Measurements from ENCODE around the gene LOXL1. TPM values are rescaled to one million over a fixed set of nuclear protein-coding genes. Genes with fewer than 3 reads are reported as not detected.

Gene LOXL1
- total RNA-seq, 2 donors from 2014 or later, result 20.5 to 22.5 TPM

DNA sequence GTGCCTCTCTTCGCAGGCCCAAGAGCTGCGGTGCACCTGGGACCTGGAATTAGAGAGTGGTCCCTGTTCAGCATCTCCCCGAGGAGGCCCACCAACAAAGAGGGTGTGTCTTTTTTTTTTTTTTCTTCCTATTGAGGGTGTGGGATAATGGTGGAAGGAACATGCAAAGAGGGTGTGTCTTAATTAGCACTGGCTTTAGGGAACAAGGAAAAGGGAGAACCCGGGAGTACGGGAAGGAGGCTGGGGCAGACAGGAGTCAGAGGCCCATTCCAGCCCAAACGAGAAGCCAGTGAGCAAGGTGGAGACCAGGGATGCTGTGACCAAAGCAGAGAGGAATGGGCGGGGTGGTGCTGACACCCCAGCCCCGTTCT is 429 bp upstream of the LOXL1 start:
- TF ChIP-seq POLR2A (IDR thresholded peaks at IDR 0.05) (no peak), POLR2AphosphoS5 (IDR thresholded peaks at IDR 0.05) (no peak)
- TF ChIP-seq, protein P1, sequence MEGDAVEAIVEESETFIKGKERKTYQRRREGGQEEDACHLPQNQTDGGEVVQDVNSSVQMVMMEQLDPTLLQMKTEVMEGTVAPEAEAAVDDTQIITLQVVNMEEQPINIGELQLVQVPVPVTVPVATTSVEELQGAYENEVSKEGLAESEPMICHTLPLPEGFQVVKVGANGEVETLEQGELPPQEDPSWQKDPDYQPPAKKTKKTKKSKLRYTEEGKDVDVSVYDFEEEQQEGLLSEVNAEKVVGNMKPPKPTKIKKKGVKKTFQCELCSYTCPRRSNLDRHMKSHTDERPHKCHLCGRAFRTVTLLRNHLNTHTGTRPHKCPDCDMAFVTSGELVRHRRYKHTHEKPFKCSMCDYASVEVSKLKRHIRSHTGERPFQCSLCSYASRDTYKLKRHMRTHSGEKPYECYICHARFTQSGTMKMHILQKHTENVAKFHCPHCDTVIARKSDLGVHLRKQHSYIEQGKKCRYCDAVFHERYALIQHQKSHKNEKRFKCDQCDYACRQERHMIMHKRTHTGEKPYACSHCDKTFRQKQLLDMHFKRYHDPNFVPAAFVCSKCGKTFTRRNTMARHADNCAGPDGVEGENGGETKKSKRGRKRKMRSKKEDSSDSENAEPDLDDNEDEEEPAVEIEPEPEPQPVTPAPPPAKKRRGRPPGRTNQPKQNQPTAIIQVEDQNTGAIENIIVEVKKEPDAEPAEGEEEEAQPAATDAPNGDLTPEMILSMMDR (IDR thresholded peaks at IDR 0.05), result no peak
- Histone ChIP-seq H3K9me3 (no peaks in the 10 kb centered on the region), H3K4me3 (peak overlapping the region in 1 of 2 donors; percentile 56), H3K27me3 (replicated peaks; ENCODE audit: insufficient read depth) (no peaks in the 10 kb centered on the region), H3K4me1 (replicated peaks) (peaks cover 6% of the 10 kb centered on the region), H3K36me3 (no peaks in the 10 kb centered on the region), H3K27ac (peak overlapping the region; percentile 85 to 88)
- no peak for DNase-seq (ENCODE audit: low spot score)
- intact Hi-C loops (cut with DNase I), result no loop called here
- WGBS, result 44% methylated on average over 8 of the region's 8 CpGs

DNA sequence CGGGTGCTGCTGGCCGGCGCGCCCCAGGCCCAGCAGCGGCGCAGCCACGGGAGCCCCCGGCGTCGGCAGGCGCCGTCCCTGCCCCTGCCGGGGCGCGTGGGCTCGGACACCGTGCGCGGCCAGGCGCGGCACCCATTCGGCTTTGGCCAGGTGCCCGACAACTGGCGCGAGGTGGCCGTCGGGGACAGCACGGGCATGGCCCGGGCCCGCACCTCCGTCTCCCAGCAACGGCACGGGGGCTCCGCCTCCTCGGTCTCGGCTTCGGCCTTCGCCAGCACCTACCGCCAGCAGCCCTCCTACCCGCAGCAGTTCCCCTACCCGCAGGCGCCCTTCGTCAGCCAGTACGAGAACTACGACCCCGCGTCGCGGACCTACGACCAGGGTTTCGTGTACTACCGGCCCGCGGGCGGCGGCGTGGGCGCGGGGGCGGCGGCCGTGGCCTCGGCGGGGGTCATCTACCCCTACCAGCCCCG is 777 bp downstream of the LOXL1 start:
- Histone ChIP-seq H3K27me3 (replicated peaks; ENCODE audit: insufficient read depth) (no peaks in the 10 kb centered on the region), H3K4me3 (peak overlapping the region; percentile 56 to 61), H3K9me3 (no peaks in the 10 kb centered on the region), H3K4me1 (replicated peaks) (peaks cover 6% of the 10 kb centered on the region), H3K27ac (peak overlapping the region; percentile 85 to 88), H3K36me3 (no peaks in the 10 kb centered on the region)
- TF ChIP-seq POLR2A (IDR thresholded peaks at IDR 0.05), result no peak
- TF ChIP-seq, protein P1 (IDR thresholded peaks at IDR 0.05), result no peak
- TF ChIP-seq POLR2AphosphoS5 (IDR thresholded peaks at IDR 0.05), result no peak
- under 1% methylated on average over 25 of the region's 65 CpGs for WGBS
- intact Hi-C loops (cut with DNase I), result no loop called here
- peak; percentile 62 for DNase-seq (ENCODE audit: low spot score)

DNA sequence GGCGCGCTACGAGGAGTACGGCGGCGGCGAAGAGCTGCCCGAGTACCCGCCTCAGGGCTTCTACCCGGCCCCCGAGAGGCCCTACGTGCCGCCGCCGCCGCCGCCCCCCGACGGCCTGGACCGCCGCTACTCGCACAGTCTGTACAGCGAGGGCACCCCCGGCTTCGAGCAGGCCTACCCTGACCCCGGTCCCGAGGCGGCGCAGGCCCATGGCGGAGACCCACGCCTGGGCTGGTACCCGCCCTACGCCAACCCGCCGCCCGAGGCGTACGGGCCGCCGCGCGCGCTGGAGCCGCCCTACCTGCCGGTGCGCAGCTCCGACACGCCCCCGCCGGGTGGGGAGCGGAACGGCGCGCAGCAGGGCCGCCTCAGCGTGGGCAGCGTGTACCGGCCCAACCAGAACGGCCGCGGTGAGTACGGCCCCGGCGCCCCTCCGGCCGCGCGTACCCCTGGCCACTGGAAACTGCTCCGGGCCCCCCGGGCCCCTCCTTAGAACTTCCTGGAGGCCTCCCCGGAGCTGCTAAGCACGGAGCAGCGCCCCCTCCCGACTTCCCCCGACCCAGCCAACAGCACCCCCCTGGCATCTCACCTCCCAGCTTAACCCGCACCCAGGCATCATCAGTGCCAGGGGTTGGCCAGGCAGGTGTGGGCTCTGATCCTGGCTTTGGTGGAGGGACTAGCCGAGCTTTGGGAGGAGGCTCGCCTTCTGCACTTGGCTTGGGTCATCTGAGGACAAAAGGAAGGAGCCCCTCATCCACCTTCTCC is 1.4 kb downstream of the LOXL1 start:
- peak; percentile 55 for DNase-seq (ENCODE audit: low spot score)
- TF ChIP-seq, protein P1 (IDR thresholded peaks at IDR 0.05), result peak; percentile 25 to 53 (median 37)
- TF ChIP-seq POLR2A (IDR thresholded peaks at IDR 0.05) (peak; percentile 27), POLR2AphosphoS5 (IDR thresholded peaks at IDR 0.05) (no peak)
- intact Hi-C loops (cut with DNase I), result no loop called here

DNA sequence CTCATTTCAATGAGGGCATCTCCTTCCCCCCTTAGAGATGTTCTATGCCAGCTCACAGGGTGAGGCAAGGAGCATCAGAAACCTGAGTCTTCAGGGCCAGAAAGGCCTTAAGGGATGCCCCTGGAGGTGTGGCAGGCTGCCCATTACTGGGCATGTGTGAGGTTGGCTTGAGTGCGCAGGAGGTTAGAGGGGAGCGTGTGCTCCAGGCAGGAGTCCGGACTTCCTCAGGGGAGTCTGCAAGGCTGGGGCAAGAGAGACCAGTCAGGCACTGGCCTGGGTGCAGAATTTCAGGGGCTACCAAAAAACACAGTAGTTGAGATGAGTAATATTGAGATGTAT is 1.9 kb downstream of the LOXL1 start:
- DNase-seq (ENCODE audit: low spot score), result no peak
- TF ChIP-seq POLR2AphosphoS5 (IDR thresholded peaks at IDR 0.05), result no peak
- no peak for TF ChIP-seq POLR2A (IDR thresholded peaks at IDR 0.05)
- TF ChIP-seq, protein P1 (IDR thresholded peaks at IDR 0.05), result no peak
- peak overlapping the region; percentile 56 to 61 for H3K4me3 ChIP-seq
- peaks cover 3% of the 10 kb centered on the region for H3K4me1 ChIP-seq (replicated peaks)
- H3K9me3 ChIP-seq, result no peaks in the 10 kb centered on the region
- intact Hi-C loops (cut with DNase I), result no loop called here
- H3K27ac ChIP-seq, result peak overlapping the region; percentile 85 to 88
- H3K27me3 ChIP-seq (replicated peaks; ENCODE audit: insufficient read depth), result no peaks in the 10 kb centered on the region
- H3K36me3 ChIP-seq, result no peaks in the 10 kb centered on the region
- WGBS, result 53% methylated on average over 3 of the region's 3 CpGs

More for the DNA sequence above, 1.4 kb downstream of the LOXL1 start:
- Histone ChIP-seq H3K4me3 (peak overlapping the region; percentile 56 to 61), H3K27me3 (replicated peaks; ENCODE audit: insufficient read depth) (no peaks in the 10 kb centered on the region), H3K4me1 (replicated peaks) (peaks cover 3% of the 10 kb centered on the region), H3K9me3 (no peaks in the 10 kb centered on the region), H3K27ac (peak overlapping the region; percentile 85 to 88), H3K36me3 (no peaks in the 10 kb centered on the region)
- WGBS, result under 1% methylated on average over 24 of the region's 78 CpGs

Data from prostate gland (tissue), 2 donors.